ENCODE measurements around the gene TMEM123. TPM values are rescaled to one million over a fixed set of nuclear protein-coding genes. Genes with fewer than 3 reads are reported as not detected.

Gene TMEM123
- total and polyA plus RNA-seq, 2 of the 13 experiments (the other 11 are each of a cell fraction or from before 2014, with no cell fraction given) = 365 to 2,761 TPM

GRCh38 chr11:102451681-102452460, 694 bp downstream of the TMEM123 start (continued):
- TF ChIP-seq ZBTB39 (CRISPR knock-in tag; IDR thresholded peaks at IDR 0.05) = no peak
- no peak for TF ChIP-seq BATF2 (CRISPR knock-in tag; IDR thresholded peaks at IDR 0.05)
- no peak; the same call in 1 of the 2 replicates for TF ChIP-seq REPIN1 (CRISPR knock-in tag; IDR thresholded peaks at IDR 0.05; ENCODE audit: borderline replicate concordance, low read depth)
- TF ChIP-seq ZFP41 (CRISPR knock-in tag; IDR thresholded peaks at IDR 0.05; ENCODE audit: borderline replicate concordance) = no peak
- TF ChIP-seq GLMP (CRISPR knock-in tag; IDR thresholded peaks at IDR 0.05; ENCODE audit: borderline replicate concordance) = no peak
- no peak for TF ChIP-seq NFE2L2 (IDR thresholded peaks at IDR 0.05; ENCODE audit: low read length)
- peak; percentile 46; the same call in 1 of the 2 replicates for TF ChIP-seq HNF4A (CRISPR knock-in tag; IDR thresholded peaks at IDR 0.05)
- TF ChIP-seq ZNF20 (CRISPR knock-in tag; IDR thresholded peaks at IDR 0.05) = 0 out of 2 replicates have a peak, but pooled peaks have one; percentile 12
- no peak for TF ChIP-seq ZNF776 (CRISPR knock-in tag; IDR thresholded peaks at IDR 0.05)
- TF ChIP-seq NFYB (CRISPR knock-in tag; IDR thresholded peaks at IDR 0.05) = no peak
- TF ChIP-seq ZNF543 (CRISPR knock-in tag; IDR thresholded peaks at IDR 0.05) = peak; percentile 49; the same call in 1 of the 2 replicates
- no peak for TF ChIP-seq SAFB2 (CRISPR knock-in tag; IDR thresholded peaks at IDR 0.05; ENCODE audit: borderline replicate concordance, low read depth)
- TF ChIP-seq TRIM22 (IDR thresholded peaks at IDR 0.05) = no peak
- no peak for TF ChIP-seq ZNF83 (CRISPR knock-in tag; IDR thresholded peaks at IDR 0.05; ENCODE audit: borderline replicate concordance)
- no peak for TF ChIP-seq GLI4 (CRISPR knock-in tag; IDR thresholded peaks at IDR 0.05; ENCODE audit: borderline replicate concordance)
- peak; percentile 36; the same call in 1 of the 2 replicates for TF ChIP-seq HNF1B (CRISPR knock-in tag; IDR thresholded peaks at IDR 0.05)
- peak; percentile 47; the same call in 1 of the 2 replicates for TF ChIP-seq ZNF580 (CRISPR knock-in tag; IDR thresholded peaks at IDR 0.05; ENCODE audit: borderline replicate concordance, low read depth)
- TF ChIP-seq ARNTL (CRISPR knock-in tag; IDR thresholded peaks at IDR 0.05) = peak; percentile 60; the same call in 1 of the 2 replicates
- TF ChIP-seq ZNF724P (CRISPR knock-in tag; IDR thresholded peaks at IDR 0.05; ENCODE audit: borderline replicate concordance) = no peak

All from HepG2 (cell line).